ENCODE measurements around the gene CCDC85B.

DNA sequence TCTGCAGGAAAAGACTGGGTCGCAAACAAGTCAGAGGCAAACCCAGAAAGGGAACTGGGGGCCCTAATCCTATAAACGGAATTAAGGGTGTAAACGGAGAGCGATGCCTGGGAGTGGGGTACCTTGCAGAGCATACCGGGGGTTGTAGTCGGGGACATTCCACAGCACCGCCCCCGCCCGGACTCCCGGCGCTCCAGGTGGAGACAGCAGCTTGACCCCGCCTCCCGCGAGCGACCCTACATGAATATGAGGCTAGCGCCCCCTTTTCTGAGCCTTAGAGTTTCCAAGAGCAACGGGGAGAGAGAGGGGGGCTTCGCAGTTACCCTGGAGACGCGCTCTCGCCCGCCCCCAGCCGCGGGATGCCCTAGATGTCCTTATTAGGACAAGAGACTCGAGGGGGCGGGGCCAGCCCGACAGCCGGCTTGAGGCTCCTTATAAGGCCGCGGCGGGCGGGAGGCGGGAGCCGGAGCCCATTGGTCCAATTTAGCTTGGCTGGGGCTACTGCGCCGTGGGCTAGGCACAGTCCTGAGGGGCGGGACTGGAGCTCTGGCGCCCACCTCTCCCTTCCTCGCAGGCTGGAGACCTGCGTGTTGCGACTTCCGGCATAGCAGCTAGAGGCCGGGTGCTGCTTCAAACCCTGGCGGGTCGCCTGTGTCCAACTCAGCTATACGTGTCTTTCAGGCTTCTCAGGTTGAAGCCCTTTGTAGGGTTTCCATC is 31.2 kb upstream of the CCDC85B start:
- TF ChIP-seq, protein P1, sequence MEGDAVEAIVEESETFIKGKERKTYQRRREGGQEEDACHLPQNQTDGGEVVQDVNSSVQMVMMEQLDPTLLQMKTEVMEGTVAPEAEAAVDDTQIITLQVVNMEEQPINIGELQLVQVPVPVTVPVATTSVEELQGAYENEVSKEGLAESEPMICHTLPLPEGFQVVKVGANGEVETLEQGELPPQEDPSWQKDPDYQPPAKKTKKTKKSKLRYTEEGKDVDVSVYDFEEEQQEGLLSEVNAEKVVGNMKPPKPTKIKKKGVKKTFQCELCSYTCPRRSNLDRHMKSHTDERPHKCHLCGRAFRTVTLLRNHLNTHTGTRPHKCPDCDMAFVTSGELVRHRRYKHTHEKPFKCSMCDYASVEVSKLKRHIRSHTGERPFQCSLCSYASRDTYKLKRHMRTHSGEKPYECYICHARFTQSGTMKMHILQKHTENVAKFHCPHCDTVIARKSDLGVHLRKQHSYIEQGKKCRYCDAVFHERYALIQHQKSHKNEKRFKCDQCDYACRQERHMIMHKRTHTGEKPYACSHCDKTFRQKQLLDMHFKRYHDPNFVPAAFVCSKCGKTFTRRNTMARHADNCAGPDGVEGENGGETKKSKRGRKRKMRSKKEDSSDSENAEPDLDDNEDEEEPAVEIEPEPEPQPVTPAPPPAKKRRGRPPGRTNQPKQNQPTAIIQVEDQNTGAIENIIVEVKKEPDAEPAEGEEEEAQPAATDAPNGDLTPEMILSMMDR (IDR thresholded peaks at IDR 0.05): no peak
- TF ChIP-seq POLR2A (IDR thresholded peaks at IDR 0.05) (peak in 2 of 4 donors; percentile 68 to 76), POLR2AphosphoS5 (IDR thresholded peaks at IDR 0.05) (peak; percentile 98), EP300 (IDR thresholded peaks at IDR 0.05) (no peak)
